COLO668 (cell line): ENCODE results near the gene GNG7.
"Not testable (repeated sequence)": the region's sequence is repeated elsewhere in the genome, so short reads cannot be mapped to it uniquely, and the experiment has no call there.

ENCODE experiments used
- DNase-seq: peaks from one replicate; lab custom pipeline; 2025; ENCODE audit not compliant: unreplicated experiment; lab: John Stamatoyannopoulos, UW

GNG7 gene

GRCh38 chr19:2714102-2714501 is 11.6 kb upstream of the GNG7 start:
- DNase-seq: not testable (repeated sequence)

DNA sequence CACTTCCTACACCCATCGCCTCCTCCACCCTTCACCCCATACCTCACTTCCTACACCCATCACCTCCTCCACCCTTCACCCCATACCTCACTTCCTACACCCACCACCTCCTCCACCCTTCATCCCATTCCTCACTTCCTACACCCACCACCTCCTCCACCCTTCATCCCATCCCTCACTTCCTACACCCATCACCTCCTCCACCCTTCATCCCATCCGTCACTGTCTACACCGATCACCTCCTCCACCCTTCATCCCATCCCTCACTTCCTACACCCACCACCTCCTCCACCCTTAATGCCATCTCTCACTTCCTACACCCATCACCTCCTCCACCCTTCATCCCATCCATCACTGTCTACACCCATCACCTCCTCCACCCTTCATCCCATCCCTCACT is 10.7 kb upstream of the GNG7 start:
- not testable (repeated sequence) for DNase-seq

GRCh38 chr19:2711875-2712205 is 9.3 kb upstream of the GNG7 start:
- no peak for DNase-seq

GRCh38 chr19:2711172-2711874 is 8.8 kb upstream of the GNG7 start:
- DNase-seq: no peak

DNA sequence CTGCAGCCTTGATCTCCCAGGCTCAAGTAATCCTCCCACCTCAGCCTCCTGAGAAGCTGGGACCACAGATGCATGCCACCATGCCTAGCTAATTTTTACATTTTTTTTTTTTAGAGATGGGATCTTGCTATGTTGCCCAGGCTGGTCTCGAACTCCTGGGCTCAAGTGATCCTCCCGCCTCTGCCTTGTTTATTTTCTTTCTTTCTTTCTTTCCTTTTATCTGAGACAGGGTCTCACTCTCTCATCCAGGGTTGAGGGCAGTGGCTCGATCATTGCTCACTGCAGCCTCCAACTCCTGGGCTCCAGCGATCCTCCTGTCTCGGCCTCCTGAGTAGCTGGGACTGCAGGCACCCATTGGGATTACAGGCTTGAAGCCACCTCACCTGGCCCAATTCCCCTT is 3.8 kb upstream of the GNG7 start:
- no peak for DNase-seq

GRCh38 chr19:2703691-2704216 is 1.3 kb upstream of the GNG7 start:
- DNase-seq: no peak

DNA sequence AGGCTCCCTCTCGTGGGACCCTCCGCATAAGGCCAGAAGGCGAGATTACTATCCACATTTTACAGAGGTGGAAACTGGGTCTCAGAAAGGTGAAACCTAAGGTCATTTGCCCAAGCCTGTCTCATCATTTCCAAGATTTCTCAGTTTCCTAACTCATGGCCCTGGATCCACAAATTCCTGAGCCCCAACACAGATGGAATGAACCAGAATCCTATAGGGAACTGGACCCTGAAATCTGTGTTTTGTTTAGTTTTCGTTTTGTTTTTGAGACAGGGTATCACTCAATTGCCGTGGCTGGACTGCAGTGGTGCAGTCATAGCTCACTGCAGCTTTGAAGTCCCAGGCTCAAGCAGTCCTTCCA is 563 bp upstream of the GNG7 start:
- DNase-seq: no peak

DNA sequence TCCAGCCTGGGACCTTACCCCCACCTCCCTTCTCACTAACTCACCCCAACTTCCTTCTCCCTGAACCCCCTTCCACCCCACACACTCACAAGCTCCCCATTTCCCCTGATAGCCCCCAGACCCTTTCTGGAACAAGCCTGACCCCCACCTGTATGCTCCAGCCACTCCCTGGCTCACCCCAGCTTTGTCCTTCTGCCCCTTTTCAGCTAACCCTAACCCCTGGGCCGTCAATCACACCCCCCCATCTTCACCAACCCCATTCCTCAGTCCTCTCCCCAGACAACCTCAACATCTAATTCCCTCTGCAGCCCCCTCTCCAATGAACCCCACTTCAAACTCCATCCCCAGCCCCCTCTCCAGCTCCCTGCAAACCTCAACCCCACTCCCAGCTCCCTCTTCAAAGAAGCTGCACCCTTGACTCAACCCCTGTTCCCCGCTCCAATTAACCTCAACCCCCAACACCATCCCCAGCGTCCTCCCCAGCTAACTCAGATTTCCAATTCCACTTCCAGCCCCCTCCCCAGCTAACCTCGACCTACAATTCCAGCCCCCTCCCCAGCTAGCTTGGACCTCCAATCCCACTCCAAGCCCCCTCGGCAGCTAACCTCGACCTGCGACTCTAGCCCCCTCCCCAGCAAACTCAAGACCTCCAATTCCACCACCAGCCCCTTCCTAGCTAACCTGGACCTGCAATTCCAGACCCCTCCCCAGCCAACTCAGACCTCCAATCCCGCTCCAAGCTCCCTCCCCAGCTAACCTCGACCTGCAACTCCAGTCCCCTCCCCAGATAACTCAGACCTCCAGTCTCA is 929 bp downstream of the GNG7 start:
- DNase-seq: no peak

DNA sequence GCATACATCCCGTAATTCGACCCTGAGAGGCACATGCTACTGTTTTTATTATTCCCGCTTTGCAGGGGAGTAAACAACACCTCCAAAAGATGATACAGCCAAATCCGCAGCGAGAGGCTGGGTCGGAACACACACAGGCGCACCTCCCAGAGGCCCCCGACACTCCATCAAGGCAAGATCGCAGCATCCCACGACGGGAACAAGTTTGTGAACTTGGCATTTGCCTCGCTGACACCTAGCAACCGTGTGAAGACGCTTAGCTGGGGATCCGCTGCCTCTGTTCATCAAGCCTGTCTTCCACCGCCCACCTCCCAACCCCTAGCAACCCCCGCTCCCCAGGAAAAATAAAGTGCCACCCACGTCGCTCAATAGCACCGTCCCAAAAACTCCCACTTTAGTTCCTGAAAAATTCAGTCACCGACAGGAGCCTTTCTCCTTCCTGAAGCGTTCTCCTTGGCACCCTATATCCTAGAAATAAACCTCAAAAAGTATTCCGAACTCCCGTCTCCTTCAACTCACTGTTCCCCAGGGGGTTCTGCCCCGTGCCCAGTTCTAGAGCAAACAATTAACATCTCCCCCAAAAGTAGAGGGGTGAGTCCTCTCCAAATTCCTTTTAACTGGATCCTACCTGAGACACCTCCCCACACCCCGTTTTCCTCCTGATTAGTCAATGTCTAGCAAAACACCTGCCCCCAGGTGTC is 1.7 kb downstream of the GNG7 start:
- no peak for DNase-seq

- DNase-seq: no peak
Measured at GRCh38 chr19:2699413-2700140, 2.9 kb downstream of the GNG7 start.

DNA sequence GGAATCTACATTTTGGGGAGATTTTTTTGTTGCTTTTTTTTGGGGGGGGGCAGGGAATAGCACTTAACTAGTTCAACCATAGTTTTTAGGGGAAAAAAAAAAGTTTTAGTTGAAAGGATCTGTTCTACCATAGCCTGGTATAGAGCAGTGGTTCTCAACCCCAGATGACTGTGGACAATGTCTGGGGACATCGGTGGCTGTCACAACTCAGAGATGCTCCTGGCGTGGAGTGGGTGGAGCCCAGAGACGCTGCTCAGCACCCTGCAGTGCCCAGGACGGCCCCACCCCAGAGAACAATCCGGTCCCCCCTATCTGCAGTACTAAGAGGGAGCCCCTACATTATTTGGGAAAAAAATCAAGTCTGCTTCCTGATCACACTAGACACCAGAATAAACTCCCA is 8.3 kb downstream of the GNG7 start:
- DNase-seq: no peak

- no peak for DNase-seq
Measured at GRCh38 chr19:2693492-2694160, 8.9 kb downstream of the GNG7 start.

- DNase-seq: no peak
Measured at GRCh38 chr19:2691951-2692350, 10.5 kb downstream of the GNG7 start.

GRCh38 chr19:2690856-2691255 is 11.6 kb downstream of the GNG7 start:
- no peak for DNase-seq

DNA sequence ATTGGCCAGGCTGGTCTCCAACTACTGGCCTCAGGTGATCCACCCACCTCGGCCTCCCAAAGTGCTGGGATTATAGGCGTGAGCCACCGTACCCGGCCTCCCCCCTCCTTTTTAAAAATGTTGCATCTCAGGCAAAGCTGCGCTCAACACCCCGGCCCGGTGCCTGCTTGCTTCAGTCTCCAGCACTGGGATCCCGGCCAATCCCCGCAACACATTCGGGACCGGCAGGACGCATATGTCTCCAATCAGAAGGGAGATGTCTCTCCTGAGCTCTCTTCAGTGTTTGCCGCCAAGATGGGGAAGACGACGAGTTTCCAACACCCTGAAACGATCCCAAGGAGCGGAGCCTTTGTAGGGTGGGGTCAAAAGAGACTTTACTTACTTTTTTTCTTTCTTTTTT is 16.1 kb downstream of the GNG7 start:
- no peak for DNase-seq

DNA sequence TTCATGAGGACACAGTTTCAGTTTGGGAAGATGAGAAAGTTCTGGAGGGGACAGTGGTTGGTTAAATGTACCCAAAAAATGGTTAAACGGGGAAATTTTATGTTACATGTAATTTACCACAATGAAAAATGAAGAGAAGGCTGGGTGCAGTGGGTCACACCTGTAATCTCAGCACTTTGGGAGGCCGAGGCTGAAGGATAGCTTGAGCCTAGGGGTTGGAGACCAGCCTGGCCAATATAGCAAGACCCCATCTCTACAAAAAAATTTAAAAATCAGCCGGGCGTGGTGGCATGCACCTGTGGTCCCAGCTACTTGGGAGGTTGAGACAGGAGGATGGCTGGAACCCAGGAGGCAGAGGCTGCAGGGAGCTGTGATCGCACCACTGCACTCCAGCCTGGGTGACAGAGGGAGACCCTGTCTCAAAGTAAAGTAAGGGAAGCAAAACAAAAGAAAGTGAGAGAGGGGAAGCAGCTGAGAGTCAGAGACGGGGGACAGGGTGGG is 17.2 kb downstream of the GNG7 start:
- DNase-seq: no peak

DNA sequence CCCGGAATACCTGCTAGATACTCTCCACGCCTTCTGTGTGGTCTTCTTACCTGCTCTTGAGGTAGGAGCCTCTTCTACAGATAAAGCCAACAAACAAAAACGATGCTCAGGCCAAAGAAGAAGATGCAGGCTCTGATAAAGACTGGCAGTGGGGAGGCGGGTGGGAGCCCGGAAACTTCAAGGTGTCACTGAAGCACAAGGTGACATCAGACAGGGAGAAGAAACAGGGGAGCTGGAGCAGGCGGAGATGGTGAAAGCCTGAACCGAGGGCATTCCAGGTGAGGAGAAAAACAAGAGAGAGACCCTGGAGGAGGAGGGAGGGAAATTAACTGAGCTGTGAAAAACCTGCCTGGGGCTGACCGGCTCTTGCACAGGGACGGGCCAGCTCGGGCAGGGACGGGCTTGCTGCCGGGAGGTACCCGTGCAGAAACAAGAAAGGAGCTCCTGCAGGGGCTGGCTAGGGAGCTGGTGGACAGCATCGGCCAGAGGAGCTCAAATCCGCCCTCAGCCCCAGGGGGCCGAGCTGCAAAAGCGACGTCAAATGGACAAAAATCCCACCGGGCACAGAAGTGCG is 19.0 kb downstream of the GNG7 start:
- DNase-seq: no peak

- no peak for DNase-seq
Measured at GRCh38 chr19:2680808-2681207, 21.7 kb downstream of the GNG7 start.

DNA sequence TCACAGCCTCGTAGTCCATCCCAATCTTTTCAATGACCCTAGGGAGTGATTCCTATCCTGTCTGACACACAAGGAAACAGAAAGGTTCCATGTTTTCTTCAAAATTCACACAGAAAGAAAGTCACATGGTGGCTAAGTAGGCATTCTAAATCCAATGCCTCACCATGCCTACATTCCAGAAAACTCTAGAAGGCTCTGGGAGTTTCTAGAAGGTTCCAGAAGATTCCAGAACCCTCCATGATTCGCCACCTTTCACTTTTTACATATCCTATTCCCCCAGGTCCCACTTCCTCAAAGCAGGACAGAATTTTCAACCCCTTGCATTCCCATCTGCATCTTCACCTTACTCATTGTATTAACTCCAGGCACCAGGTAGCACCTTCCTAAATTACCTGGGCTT is 23.1 kb downstream of the GNG7 start:
- no peak for DNase-seq

GRCh38 chr19:2678948-2679347 is 23.5 kb downstream of the GNG7 start:
- not testable (repeated sequence) for DNase-seq
